HG03039 (cell line): Measurements from ENCODE around the gene CMTM5.

Experiments used
- ATAC-seq: cut with Tn5 transposase; IDR thresholded peaks from one replicate; pipeline ENCODE4 v1.9.1; 2021; ENCODE audit warnings: mild to moderate bottlenecking, moderate library complexity; ENCODE audit not compliant: unreplicated experiment

The CMTM5 gene, protein sequence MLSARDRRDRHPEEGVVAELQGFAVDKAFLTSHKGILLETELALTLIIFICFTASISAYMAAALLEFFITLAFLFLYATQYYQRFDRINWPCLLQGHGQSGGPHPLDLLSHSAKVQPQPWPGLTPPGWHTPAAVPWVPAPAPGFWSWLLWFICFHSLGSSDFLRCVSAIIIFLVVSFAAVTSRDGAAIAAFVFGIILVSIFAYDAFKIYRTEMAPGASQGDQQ

DNA sequence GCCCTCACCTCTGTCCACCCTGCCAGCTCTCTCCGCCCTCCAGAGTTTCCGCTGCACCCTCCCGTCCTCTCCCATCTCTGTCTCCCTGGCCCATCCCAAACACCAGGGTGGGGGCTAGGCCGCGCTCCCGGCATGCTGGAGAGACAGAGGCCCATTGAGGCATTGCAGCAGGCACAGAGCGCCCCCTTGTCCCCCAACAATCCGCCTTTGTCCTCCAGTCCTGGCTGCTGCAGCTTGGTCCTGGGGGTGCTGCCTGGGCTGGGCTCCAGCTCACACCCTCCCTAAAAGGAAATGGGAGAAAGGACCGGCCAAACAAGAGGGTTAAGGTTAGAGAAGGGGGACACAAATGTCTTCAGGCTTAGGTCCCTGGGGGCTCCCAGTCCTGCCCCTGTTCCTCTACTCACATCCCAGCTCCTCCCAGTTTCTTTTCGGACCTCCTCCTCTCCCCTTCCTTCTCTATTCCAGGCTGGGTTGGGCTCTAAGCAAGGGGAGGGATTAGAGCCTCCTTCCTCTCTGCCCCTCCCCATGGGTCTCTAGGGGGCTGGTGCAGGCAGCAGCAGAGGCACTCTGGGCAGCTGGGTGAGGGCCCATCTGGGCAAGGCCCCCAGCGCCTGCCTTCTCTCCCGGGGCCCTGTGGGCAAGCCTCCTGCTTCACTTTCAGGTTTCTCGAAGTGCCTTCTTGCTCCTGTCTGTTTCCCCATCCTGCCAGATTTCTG, at the start of gene CMTM5:
TSS of gene CMTM5 (plus strand) at position 565 of the 716 bp plus-strand sequence. CDS start 206 bp downstream, outside the sequence.
- no peak for ATAC-seq

DNA sequence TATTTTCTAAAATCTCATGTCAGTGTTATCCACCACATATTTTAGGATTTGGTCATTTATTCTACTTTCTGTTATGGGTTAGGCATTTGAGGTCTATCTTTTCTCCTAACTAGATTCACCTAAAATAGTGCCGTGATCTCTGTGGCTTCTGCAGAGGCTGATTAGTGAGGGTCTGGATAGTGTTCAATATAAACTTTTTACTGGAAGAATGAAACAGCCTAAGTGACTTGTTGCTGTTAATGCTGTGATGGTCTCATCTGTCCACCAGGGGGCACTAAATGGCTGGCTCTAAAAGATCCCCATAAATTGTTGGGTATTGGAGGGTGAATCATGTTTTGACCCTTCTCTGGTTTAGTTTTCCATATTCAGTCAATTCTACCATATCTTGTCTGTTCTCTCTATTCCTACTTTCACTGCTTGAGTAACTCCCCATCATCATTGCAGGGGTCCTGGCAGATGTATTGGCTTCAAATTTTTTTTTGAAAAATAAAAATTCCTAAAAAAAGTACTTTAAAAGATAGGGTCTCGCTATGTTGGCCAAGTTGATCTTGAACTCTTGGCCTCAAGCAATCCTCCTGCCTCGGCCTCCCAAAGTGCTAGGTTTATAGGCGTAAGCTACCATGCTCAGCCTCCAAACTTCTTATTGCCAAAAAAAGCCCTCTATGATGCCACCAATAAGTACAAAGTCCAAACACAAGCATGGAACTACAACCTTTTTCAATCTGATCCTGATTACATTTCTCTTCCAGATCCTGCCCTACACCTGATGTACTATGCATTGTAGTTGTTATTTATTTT, 48.7 kb upstream of the CMTM5 start:
- ATAC-seq: no peak

DNA sequence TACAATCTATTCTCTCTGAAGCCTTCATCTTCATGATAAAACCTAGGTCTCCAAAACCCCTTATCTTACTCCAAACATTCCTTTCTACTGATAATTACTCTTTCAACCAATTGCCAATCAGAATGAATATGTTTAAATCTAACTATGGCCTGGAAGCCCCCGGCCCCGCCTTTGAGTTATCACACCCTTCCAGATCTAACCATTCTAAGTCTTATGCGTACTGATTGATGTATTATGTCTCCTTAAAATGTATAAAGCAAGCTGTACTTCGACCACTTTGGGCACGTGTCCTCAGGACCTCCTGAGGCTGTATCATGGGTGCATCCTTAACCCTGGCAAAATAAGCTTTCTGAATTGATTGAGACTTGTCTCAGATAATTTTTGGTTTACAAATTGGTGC, 41.2 kb upstream of the CMTM5 start:
- no peak for ATAC-seq

DNA sequence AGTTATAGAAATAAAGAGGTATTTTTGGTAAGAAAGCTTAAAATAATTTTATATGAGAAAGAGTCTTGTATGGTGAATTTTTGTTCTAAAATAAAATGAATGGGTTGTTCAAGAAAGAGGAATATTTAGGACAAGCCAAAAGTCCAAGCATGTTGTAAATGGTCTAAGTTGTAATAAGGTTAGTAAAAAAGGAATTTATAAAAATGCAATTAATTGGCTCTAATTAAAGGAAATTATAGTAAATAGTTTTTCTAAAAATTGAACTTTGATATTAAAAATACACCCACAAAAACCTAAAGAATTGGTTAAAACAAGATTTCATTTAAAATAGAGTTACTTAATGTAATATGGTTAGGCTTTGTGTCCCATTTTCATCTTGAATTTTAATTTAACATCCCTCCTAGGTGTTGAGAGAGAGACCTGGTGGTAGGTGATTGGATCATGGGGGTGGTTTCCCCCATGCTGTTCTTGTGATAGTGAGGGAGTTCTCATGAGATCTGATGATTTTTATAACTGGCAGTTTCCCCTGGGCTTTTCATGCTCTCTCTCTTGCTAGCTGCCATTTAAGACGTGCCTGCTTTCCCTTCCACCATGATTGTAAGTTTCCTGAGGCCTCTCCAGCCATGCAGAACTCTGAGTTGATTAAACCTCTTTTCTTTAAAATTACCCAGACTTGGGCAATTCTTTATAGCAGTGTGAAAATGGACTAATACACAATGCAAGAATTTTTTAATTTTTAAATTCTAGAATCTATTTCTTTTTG, 37.2 kb upstream of the CMTM5 start:
- ATAC-seq: no peak

DNA sequence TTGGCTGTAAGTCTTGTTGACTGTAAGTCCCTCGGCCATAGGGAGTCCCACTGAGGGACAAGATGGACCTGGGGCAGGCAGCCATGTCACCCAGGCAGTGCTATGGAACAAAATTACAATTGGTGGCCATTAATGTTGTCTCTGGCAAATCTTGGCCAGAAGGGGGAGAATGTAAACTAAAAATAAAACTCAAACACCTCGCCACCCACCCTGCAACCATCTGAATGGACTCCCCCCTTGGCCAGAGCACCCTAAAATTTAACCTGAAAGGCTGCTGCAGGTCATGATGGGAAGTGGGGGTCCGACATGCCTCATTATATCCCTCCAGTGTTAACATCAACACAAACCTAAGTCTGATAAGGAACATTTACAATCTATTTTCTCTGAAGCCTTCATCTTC, 32.4 kb upstream of the CMTM5 start:
- no peak for ATAC-seq

DNA sequence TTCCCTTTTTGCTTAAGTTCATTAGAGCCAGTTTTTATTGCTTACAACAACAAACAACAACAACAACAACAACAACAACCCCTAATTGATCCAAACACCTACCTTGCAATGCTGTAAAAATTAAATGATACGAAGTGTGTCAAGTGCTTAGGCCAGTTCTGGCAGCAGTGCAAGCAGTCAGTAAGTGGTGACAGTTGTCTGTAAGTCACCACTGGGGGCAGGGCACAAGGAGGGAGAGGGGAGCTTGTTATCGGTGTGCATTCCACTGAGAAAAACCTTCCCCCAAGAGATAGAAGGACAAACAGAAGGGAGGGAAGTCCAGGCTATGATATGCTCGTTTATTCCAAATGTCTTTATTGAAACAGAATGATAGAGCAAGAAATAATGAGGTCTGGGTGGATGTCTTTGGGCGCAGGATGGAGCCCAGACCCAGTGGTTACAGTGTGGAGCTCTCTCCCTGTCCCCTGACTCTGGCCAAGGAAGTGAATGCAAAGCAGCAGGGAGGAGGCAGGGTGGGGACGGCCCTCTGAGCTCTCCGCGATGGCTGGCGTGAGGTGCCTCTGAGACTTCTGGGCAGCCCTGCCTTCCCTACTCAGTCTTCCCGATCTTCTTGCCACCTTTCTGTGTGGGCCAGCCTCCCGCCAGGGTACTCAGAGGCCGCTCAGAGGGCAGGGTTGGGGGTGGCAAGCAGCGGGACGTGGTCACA, 30.7 kb upstream of the CMTM5 start:
- ATAC-seq: no peak

DNA sequence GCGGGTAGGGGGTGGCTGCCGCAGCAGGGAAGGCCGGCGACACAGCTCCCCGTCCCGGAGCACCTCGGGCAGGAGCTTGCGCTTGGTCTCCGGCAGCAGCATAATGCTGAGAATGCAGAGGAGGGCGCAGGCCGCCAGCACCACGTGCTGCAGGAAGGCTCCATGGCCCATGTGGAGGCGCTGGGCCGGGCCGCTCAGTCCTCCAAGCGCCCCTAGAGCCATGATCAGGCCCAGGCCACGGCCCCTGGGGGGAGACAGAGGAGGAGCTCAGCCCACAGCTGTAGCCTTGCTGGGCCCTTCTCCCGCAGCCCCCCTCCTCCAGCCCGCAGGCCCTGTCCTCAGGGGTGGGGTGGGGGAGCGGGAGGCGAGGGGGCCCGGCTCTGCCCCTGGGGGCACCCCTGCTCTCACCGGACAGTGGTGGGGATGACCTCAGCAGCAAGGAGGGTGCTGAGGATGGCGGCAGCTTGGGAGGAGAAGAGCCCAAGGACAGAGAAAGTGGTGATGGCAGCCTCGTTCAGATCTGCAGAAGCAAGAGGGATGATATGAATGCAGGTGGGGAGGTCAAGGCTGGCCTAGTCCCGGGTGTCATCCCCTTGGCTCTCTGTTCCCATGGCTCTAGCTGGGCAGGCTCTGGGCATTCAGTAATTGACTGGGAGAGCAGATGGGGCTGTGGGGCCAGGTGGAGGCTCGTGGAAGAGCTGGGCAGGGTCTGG, 30.0 kb upstream of the CMTM5 start:
- no peak for ATAC-seq

DNA sequence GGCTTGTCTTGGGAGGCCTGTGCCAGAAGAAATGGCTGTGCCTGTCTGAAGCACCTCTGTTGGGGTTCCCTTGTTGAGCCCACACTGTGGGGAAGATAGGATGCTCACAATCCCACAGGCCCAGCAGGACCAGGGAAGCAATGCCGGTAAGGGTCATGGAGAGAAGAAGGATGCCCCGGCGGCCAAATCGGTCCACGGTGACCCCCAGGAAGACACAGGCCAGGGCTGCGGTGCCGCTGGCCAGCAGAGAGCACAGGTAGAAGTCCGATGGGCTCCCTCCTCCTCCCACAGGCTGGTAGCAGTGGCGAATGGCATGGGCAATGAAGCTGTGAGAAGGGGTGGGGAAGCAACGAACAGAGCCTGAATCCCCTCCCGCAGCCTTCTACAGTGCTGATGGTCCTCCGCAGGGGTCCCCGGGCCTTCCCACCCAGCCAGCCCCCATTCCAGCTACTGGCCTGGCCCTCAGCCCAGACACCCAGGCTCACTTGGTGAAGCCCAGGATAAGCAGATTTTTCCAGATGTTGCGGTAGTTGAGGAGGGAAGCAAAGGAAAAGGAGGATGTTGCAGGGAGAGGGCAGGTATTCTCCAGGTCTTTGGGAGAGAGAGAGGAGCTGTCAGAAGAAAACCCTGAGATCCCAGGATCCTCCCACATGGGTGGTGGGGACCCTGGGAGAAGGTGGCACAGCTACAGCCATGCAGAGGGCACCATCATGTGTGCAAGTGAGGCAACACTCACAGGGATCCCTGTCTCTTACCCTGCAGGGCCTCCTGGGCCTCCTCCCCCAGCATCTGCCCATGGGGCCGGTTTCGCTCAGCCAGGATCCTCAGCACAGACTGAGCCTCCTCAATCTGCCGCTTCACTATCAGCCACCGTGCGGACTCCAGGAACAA, 29.2 kb upstream of the CMTM5 start:
- ATAC-seq: no peak

DNA sequence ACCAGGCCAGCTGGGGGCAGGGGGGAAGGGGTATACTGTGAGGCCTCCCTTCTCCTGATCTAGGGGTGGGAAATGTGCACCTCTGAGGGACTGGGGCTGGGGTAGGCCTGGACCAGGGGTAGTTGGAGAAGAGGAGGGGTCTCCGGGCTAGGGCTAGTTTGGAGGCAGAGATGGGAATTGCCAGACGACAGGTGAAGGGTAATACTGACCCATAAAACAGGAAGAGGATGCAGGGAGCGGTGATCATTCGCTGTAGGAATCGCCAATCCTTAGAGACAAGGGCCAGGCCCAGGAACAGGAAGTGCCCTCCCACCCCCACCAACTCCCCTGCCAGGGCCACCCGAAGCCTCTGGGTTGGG, 28.6 kb upstream of the CMTM5 start:
- ATAC-seq: no peak

DNA sequence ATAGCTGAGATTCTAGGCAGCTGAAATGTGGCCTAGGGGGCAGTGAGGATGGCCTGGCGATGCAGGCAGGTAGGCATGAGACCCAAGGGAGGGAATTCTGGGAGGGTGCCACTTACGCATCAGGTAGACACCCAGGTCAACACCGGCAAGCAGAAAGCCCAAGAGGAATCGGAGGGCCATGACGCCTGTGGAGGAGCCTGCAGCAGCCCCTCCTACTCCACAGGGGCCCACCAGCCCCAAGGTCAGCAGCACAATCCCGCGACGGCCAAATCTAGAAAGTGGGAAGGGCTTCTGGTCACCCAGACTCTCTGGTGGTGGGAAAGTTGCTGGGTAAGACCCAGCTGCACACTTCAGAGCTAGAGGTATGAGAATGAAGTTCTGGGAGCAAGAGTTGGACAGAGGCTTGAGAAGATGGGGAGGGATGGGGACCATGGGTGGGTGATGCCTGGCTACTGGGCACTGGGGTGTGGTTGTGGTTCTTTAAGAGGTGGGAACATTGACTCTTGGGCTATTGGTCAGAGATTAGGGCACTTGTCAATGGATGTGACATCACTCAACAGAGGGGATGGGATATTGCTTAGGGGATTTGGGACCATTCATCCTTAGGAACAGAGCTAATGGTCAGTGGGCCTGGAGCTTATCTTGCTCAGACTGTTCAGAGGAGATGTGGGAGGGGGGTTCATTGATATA, 27.5 kb upstream of the CMTM5 start:
- no peak for ATAC-seq

DNA sequence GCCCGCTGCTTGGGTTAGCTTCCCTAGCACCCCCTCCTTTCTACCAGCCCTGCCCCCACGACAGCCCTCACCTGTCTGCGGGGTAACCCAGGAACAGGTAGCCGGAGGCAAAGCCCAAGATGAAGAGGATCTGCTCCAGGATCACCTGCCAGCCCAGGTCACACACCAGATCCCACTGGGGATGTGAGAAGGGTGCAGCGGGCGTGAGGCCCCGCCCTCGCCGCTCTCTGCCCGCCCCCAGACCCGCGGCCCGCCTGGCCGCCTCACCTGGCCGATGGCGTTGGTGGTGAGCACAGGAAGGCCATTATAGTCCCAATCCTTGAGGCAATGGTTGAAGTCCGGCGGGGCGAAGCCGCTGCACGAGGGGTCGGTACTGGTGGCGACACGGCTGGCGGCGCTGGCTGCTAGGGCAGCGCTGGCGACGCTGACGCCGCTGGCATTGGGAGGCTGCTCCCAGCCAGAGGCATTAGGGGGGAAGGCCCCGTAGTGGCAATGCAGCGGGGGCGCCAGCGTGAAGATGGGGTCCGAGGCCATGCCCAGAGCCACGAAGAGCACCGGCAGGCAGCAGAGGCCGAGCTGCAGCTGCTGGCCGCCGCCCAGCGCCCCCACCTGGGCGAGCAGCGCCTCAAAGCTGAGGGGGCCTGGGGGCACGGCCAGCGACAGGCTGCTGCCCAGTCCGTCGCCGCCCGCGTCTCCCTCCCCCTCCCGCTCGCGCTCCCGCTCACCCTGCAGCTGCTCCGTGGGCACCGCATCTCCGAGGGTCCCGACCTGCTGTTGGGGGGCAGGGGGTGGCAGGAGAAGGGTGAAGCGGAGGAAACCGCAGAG, 25.0 kb upstream of the CMTM5 start:
- no peak for ATAC-seq

DNA sequence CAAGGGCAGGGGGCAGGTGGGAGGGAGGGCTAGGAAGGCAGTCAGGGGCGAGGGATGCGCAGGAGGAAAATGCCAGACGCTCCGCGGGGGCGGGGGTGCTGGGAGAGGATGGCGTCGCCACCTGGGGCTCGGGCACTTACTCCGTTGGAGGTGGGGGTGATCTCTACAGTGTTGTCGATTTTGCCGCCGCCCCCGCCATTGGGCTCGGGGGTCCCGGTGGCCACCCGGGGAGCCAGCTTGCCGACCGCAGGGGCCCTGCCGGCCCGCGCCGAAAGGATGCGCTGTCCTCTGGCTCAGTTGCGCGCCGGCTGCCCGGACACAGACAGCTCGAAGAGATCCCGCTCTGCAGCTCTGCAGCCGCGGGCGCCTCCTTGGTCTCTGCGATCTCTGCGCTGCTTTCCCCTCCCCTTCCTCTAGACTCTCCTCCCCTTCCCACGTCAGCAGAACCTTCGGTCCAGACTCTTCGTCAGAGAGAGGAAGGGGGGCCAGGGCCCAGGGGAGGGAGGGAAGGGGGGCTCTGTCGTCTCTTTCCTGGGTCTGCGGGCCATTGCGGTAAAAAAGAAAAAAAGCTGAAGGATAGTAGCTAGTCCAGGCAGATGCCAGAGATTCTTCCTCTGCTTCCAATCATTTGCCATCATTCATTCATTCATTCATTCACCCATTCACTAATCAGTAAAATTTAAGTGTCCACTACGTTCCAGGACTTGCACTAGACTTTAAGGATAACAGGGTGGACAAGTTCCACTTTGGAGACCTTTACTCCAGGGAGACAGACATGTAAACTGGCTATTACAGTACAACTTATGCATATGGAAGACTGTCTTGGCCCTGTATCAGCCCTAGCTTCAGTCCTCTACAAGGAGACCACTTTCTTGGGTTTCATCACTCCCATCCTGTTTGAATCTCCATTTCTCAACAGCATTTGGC, 24.1 kb upstream of the CMTM5 start, which contains the start of gene SLC22A17:
TSS of gene SLC22A17 (minus strand) at position 382 of the 927 bp plus-strand sequence.
- ATAC-seq: no peak

DNA sequence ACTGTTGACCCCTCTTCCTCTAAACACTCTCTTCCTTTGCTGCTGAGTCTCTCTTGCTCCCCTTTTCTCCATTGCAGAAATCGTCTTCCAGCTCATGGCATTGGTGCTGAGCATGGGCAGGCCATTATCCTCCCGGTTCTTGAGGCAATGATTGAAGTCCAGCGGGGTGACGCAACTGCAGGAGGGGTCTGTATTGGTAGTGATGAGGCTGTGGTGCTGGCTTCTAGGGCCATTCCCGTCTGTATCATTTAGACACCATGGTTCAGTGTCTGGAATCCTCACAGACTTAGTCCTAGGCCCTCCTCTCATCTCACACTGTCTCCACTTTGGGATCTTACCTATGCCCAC, 23.4 kb upstream of the CMTM5 start:
- ATAC-seq: no peak

DNA sequence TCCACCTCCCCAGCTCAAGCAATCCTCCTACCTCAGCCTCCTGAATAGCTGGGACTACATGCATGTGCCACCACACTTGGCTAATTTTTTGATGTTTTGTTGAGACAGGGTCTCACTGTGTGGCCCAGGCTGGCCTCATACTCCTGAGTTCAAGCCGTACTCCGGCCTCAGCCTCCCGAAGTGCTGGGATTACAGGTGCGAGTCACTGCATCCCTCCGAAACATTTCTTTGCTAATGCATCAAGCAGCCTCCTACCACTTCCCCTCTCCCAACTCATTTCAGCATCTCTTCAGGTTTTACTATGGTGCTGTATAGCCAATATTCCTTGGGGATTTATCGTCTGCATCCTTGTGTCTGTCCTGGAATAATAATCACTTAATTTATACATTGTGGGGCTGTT, 21.9 kb upstream of the CMTM5 start:
- no peak for ATAC-seq

DNA sequence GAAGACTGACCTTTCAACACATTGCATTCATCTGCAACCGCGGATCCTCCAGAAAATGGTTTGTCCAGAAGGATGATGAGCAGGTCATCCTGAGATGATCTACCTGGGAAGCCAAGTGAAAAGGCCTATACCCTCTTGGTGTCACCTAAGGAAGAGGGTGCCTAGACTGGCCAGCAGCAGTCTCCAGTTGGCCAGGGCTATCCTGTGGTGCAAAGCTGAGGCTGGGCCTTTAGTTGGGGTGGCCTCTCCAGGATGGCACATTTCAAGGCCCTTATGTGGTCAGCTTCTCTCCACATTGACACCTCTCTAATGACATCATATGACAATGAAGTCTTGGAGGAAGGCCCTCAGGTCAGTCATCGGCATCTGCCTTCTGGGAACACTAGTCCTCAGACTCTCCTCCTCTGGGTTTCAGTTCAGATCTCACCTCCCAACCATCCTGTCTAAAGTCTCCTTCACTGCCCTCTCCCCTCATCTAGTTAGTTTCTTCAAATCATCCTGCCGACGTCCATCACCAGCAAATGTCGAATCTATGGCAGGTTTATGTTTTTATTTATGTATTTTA, 20.9 kb upstream of the CMTM5 start:
- ATAC-seq: no peak

DNA sequence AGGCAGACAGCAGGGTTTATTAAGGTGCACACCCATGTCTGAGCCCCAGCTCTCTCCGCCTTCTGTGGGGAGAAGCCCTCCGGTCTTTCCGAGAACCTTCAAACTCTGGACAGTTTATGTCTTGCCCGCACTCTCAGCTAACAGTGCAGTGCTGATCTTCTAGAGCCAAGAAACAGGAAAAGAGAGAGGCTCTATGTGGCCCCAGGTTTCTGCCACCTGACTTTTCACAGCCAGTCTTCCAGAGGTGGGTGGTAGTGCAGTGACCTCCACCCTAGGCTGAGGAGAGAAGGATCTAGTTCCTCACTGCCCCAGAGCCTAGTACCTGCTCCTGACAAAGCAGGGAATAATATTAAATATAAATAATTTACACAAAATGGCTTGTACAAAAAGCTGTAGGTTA, 20.2 kb upstream of the CMTM5 start:
- ATAC-seq: no peak
